Stimulated activated CD4-positive, alpha-beta T cell treated with anti-CD3 and anti-CD28 coated beads, Interleukin-1b, Interleukin-23, amount 100 ng/mL, for 4 hours (primary cell): ENCODE data around the gene PEX11A.

Experiments used
- DNase-seq, 2 donors: peaks; one replicate each; pipeline ENCODE4 v3.0.0-alpha.2; 2020; ENCODE audit warnings: low read depth in 2 of 2

The PEX11A gene

DNA sequence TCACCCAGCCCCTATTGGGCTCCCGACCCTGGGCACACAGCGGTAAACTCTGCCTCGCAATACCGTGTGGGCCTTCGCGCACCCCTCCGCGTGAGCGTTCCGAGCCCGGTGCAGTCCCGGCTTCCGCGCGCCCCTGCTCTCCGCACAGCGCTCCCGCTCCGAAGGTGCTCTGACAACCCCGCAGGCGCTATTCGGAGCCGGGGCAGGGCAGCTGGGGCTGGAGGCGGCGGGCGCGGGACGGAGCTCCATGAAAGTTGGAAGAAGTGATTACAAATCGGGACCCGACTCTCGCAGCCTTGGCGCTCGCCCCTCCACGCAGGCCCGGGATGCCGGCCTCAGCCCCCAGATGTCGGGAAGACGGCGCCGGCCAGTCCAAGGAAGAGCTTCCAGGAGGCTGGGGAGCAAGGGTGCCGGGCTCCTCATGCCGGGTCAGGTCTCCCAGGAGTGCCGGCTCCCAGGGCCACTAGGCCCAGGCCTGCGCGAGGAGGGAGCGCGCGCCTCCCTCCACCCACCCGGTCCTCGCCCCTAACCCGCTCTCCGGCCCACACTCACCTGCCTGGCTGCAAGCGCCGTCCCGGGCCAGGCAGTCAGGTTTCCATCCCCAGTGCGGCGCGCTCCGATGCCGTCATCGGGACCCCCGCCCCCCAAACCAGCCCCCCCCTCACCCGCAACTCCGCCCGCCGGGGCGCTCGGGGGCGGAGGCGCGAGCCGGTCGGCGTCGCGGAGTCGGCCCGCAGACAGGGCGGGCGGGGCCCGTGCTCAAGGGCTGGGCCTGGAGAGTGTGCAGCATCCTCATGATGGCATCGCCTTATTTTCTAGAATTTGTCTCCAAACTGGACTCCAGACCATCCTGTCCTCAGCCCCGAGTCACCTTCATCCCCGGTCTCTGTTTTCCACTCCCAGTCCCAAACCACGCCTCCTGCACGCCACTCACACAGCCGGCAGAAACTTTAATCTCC lies 35.4 kb downstream of the PEX11A start, which contains the start of gene KIF7:
Gene KIF7, minus strand, starts transcription at position 621 of the 959 bp plus-strand sequence. CDS start 2,537 bp downstream, outside the sequence.
- no peak for DNase-seq

DNA sequence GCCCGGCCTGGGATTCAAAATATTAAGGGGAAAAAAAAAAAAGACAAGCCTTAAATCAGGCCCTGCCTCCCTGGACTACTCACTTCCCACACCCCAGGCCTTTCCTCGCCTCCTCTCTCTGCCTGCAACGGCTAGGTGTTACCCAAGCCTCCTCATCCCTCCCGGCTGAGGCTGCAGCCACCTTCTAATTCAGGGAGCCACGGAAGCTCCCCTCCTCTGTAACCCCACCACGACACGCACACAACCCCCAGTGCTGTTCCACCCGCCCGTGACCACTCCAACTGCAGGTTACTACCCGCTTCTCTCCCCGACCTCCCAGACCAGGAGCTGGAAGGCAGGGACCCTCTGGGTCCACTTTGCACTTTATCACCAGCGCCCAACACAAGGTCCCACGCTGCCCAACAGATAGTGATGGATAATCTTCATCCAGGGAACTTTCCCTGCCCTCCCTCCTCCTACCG lies 36.2 kb downstream of the PEX11A start:
- no peak for DNase-seq

DNA sequence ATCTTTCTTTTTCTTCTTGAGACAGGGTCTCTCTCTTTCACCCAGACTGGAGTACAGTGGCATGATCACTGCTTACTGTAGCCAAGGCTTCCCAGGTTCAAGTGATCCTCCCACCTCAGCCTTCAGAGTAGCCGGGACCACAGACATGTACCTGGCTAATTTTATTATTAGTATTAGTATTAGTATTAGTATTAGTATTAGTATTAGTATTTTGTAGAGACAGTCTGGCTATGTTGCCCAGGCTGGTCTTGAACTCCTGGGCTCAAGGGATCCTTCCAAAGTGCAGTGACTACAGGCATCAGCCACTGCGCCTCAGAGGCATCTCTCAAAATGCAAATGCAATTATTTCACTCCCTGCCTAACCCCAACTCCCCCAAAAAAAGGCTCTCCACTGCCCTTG lies 37.0 kb downstream of the PEX11A start:
- DNase-seq, result no peak

DNA sequence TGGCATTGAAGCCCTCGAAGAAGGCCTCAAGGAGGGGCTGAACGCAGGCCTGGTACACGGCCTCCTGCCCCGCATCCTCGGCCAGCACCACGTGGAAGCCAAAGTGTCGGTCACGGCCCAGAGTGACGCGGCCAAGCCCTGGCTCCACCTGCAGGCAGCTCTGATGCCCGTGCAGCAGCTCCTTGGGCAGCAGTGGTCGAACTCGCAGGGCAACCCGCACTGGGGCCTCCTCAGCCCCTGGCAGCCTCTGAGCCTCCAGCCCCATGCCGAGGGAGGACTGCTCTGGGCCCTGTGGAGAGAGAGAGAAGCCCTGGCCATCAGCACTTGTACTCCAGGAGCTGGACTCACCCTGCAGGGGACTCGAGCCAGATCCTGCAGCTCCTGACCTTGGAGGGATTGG lies 37.9 kb downstream of the PEX11A start:
- no peak for DNase-seq

DNA sequence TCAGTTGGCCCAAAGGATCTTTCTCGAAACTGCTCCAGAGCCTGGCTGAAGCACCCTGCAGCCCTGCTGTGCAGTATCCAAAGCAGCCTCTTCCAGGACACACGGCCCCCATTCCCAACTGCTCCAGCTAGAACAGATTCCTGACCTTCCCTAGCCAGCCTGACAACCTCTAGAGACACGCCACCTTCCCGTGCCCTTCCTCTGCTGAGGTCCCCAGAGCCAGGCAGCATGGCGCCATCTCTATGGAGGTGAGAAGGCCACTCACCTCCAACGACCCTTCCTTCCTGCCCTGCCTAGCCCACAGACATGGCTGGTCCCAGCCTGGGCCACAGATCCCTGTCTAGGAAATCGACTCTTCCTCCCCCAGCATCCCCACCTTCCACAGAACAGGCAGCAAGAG lies 38.4 kb downstream of the PEX11A start:
- no peak for DNase-seq

DNA sequence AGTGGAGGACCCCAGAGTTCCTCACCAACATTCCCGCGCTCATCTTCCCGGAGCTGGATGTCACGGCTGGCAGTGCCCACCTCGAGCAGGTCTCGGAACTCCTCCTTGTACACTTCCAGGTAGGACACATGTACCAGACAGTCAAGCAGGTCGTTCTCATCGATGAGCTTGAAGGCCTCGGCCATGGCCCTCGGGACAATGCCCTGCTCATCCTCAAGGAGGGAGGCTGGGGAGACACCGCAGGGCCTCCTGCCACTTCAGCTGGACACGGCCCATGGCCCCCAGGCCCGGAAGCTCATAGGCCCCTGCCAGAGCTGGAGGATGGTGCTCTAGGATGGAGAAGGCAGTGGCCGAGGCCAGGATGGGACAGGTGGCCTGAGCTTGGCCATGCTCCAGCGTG lies 40.8 kb downstream of the PEX11A start:
- DNase-seq, result no peak

DNA sequence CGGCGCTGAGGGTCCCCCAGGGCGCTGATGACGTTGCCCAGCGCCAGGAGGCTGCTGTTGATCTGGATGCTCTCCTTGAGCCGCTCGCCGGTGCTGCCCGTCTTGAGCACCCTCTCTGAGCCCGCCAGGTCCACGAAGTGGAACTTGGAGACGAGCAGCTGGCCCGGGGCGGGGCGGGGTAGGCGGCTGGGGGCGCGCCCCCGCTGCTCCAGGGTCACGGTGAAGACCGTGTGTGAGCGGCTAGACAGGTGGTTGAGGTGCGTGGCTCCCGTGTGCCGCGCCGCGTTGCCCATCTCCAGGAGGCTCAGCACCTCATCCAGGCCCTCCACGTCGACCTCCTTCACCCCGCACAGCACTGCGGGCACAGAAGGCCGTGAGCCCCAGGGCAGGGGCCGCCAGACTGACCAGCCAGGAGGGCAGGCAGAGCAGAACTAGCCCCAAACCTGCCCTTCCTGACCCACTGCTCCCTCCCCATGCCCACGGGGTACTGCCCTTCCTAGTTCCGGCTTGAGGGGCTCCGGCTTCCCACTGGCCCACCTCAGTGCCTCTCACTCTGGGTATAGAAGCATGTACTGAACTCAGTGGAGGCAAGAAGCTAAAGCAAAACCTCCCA lies 41.4 kb downstream of the PEX11A start:
- no peak for DNase-seq

DNA sequence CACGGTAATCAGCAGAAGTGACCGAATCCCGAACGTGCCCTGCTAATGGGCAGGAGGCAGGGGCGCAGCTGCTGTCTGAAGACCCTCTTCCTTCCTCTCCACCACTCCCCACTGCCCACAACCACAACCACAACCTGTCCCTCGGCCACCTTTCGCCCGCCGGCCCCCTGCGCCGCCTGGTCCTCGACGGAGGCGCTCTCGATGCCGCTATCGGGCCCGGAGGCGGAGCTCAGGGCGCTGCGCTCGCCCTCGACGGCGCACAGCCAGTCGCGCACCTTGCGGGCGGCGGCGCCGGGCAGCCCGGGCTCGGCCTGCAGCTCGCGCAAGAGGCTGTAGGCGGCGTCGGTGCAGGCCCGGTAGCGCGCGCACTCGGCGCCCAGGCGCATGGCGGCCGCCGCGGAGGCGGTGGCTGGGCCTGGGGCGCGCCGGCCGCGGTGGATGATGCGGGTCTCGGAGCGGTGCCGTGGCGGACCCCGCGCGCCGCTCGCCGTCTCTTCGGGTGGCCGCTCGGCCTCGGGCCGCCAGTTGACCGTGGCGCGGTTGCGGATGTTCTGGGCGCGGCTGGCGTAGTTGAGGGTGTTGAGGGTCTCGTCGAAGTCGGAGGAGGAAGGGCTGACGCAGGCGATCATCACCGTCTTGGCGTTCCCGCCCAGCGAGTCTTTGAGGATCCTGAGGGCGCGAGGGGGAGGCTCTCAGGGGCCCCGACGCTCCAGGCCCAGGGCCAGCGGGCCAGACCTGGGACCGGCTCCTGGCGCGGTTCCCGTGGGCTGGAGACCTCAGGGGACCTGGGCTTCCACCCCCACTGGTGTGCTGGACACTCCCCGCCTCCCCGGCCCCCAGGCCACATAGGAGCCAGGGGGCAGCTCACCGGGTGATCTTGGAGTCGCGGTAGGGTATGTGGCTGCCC lies 42.2 kb downstream of the PEX11A start:
- DNase-seq, result no peak

DNA sequence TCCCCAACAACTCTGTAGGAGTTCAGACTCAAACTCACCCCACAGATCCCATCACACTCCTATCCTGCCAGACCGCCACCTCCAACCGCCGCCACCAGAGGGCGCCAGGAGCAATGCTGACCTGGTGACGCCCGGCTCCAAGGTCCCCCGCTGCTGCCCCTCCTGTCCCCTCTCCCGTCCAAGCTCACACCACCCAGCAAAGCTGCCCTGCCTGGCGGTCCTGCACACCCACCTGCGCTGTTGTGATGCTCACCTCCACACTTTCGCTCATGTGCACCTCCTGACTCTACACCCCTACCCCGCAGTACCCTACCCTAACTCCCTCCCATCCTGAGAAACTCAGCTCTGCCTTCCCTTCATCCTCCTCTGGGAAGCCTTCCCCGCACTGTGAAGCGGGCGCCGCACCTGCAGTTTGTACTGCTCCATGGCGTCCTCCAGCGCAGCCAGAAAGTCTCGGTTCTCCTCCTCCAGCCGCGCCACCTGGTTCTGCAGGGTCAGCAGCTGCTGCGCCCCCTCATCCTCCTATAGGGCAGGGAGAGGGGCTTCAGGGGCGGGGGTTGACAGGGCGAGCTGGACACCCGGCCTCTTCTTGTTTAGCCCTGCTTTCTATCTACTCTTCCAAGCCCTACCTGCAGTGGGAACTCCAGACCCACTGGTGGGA lies 43.2 kb downstream of the PEX11A start:
- DNase-seq, result peak; percentile 29 to 59

DNA sequence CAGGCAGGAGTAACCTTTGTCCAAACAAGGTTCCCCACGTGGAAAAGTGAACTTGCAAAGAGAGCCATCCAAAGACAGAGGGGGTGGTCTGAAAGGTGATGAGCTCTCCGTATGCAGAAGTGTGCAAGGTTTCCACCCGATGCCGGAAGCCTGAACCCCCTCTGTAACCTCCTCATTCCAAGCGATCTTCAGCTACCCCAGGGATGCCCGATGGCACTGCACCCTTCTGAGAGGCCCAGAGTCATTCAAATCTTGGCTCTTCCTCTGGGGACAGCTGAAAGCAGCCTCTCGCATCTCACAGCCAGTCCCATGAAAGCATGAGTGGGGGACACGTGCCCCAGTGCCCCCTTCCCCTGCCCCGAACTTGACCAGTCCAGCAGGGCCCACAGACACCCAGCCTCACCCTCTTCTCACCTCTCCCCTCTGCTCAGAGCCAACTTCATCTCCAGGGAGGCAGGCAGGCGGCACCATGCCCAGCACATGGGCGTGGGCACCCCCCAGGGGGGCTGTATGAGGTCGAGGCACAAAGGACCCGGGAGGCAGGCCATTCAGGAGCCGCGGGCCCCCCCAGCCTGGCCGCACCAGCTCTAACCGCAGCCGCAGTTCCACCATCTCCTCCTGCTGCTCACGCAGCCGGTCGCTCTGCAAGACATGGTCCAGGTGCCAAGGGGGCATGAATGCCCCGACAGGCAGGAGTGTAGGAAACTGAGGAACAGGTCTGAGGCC lies 44.0 kb downstream of the PEX11A start:
- DNase-seq, result no peak

DNA sequence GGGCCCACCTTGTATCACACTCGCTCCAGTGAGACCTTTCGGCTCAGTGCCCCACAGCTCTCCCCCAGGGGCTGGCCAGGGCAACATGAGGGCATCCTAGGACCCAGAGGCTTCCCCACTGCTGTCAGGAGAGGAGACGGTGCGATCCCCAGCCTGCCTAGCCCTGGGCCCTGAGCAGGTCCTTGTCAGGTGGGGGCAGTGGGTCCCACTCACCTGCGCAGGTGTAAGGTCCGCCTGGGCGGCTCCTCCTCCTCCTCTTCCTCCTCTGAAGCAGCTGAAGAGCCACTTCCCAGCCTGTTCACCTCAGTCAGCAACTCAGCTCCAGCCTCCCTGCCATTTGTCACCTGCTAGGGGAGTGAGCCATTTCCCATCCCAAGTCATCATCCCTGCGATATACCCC lies 44.9 kb downstream of the PEX11A start:
- DNase-seq, result no peak

DNA sequence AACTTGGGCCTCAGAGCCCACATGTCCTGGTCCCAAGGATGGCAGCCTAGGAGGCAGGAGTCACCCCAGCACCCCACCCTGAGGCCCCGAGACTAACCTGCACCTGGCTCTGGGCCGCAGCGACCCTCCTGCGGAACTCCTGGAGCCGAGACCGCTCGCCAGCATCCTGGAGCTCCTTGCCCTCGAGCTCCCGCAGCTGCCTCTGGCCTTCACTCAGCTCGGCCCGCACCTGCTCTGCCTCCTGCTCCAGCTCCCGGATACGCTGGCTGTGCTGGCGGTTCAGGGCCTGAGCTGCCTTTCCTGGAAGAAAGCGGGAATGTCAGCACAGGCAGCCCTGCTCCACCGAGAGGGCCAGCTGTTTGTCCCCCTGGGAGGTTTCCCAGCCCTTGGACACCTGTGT lies 48.4 kb downstream of the PEX11A start:
- no peak for DNase-seq

DNA sequence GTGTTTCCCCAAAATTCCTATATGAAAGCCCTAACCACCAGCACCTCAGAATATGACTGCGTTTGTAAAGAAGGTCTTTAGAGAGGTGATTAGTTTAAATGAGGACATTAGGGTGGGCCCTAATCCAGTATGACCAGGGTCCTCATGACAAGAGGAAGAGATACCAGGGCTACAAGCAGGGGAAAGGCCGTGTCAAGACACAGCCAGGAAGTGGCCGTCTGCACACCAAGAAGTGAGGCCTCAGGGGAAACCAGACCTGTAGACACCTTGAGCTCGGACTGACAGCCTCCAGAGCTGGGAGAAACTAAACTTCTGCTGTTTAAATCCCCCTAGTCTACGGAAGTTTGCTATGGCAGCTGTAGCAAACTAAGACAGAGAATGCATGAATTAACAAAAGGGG lies 49.5 kb downstream of the PEX11A start:
- DNase-seq, result no peak

DNA sequence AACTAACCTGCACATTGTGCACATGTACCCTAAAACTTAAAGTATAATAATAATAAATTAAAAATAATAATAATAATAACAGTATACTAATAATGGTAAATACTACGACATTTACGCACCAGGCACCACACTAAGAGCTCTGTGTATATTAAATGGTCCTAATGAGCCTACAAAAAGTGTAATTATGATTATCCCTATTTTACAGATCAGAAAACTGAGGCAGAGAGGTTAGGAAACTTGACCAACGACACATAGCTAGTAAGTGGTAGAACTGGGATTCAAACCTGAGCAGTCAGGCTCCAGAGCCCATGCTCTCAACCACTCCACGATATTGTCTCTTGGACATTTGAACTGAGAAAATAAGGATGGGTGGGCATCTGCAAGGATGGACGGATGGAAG lies 50.3 kb downstream of the PEX11A start:
- DNase-seq, result no peak

DNA sequence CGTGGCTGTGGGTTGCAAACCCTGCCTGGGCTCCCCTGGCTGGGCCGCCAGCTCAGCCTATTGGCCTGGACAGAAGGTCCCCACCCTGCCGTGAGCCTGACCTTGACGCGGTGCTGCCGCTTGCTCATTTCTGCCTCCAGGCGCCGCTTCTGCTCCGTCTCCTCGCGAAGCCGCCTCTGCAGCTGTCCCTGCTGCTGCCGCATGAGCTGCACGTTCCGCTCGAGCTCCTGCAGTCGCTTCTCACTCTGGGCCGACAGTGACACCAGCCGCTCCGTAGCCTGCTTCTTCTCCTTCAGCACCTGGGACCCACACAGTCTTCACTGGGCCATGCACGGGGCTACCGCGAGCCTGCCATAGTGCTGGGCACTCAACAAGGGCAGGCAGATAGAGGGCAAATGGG lies 57.0 kb downstream of the PEX11A start:
- DNase-seq, result no peak

DNA sequence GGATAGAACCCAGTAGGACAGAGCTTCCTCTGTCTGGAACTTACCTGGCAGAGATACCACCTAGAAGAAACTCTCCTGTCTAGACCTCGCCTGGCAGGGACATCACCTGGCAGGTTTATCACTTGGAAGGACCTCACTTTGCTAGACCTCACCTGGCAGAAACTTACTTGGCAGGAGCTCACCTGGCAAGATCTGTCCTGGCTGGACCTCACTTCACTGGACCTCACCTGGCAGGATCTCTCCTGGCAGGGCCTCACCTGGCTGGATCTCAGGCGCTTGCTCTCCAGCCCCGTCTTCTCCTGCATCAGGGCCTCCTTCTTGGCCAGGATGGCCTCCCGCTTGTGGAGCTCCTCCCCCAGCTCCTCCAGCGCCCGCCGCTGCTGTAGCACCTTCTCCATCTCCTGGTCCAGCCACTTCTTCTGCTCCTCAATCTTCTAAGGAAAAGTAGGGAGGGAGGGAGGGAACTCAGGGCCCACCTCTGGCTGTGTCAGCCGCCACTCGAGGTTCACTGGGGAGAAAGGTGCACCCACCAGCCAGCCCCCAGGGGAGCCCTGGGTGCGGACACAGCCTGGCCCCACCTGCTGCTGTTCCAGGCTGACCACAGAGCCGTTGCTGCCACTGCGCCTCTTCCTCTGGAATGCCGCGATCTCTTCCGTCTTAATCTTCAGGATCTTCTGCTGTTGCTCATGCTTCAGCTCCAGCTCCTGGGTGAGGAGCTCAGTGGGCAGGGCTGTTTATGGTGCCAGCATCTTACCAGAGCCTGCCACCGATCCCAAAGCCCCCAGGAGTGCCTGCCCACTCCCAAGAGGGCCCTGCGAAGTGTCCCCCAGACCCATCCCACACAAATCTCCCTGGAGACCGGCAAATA lies 57.8 kb downstream of the PEX11A start:
- DNase-seq, result no peak

DNA sequence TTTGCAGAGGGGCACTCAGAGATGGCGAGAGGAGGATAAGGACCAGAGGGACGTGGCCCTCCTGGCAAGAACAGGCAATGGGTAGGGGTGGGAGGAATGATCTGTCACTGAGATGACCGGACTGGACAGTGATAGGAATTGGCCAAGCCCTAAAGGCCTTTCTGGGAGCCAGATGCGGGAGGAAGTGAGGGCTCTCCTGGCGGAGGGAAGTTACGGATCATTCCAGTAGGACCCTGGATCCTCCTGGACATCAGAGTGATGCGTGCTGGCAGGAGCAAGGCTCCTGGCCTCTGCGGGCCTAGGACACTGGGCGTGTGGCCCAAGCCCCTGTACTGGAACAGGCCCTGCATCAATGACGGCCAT lies 58.7 kb downstream of the PEX11A start:
- no peak for DNase-seq
